ENCODE data around the gene ICA1L.

Gene ICA1L

GRCh38 chr2:202847693-202848524 is 23.7 kb downstream of the ICA1L start:
- Histone ChIP-seq H3K4ac (ENCODE audit: low read length) (no peak overlapping the region), H2BK15ac (ENCODE audit: low read length) (no peak overlapping the region), H2BK5ac (ENCODE audit: low read length) (no peak overlapping the region), H3K79me1 (ENCODE audit: low read depth, low read length) (no peaks in the 10 kb centered on the region), H2BK12ac (ENCODE audit: low read length) (no peak overlapping the region), H2BK120ac (ENCODE audit: low read depth, low read length) (no peak overlapping the region), H3K27me3 (ENCODE audit: control insufficient read depth in 3 of 3, insufficient read depth in 3 of 3, low read depth in 1 of 3, low read length in 3 of 3) (peaks cover 0 to 2% (median 0%) of the 10 kb centered on the region in 3 experiments), H2AK5ac (ENCODE audit: low read depth, low read length) (no peak overlapping the region), H3K27ac (replicated peaks; ENCODE audit: low read length) (no peak overlapping the region), H3K4me3 (ENCODE audit: low read length in 2 of 2) (no peak overlapping the region), H3K36me3 (replicated peaks in 1 of 2; ENCODE audit: control insufficient read depth in 2 of 2, insufficient read depth in 2 of 2, low read length in 2 of 2) (peaks cover 0 to 3% of the 10 kb centered on the region in 2 donors), H3K14ac (ENCODE audit: low read length) (no peak overlapping the region), H3K4me1 (ENCODE audit: control insufficient read depth in 2 of 2, insufficient read depth in 1 of 2, low read depth in 1 of 2, low read length in 2 of 2) (no peaks in the 10 kb centered on the region), H4K8ac (ENCODE audit: low read depth, low read length) (no peak overlapping the region), H3K23ac (ENCODE audit: low read depth, low read length, poor library complexity) (no peak overlapping the region), H2AFZ (ENCODE audit: low read length) (no peak overlapping the region), H4K91ac (ENCODE audit: low read depth, low read length, poor library complexity) (no peak overlapping the region), H3K18ac (ENCODE audit: low read length) (no peak overlapping the region), H3K4me2 (ENCODE audit: insufficient read depth, low read length, poor library complexity, severe bottlenecking) (no peak overlapping the region), H3K9me3 (replicated peaks in 1 of 2; ENCODE audit: control insufficient read depth in 2 of 2, insufficient read depth in 1 of 2, low read depth in 1 of 2, low read length in 2 of 2) (peaks cover 3 to 6% of the 10 kb centered on the region in 2 donors), H3K9ac (ENCODE audit: low read depth, low read length, poor library complexity) (no peak overlapping the region)
- DNase-seq (ENCODE audit: low spot score): no peak
- WGBS, 2 donors (ENCODE audit: extremely low coverage in 2 of 2, insufficient read length in 2 of 2, insufficient replicate concordance in 1 of 2): no CpG with 5 or more reads among the region's 9 CpGs

DNA sequence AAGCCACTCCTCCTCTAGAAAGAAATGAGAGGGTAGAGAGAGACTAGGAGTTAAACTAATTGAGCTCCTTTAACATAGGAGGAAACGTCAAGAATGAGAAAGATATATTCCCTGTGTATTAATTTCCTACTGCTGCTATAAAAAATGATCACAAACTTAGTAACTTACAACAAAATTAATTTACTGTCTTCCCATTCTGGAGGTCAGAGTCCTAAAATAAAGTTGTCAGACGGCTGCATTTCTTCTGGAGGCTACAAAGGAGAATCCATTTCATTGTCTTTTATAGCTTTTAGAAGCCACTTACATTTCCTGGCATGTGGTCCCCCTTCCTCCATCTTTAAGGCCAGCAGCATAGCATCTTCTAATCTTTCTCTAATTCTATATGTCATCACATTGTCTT is 26.9 kb downstream of the ICA1L start:
- H3K4me1 ChIP-seq (ENCODE audit: control insufficient read depth in 2 of 2, insufficient read depth in 1 of 2, low read depth in 1 of 2, low read length in 2 of 2): no peaks in the 10 kb centered on the region
- no peak overlapping the region for H3K4ac ChIP-seq (ENCODE audit: low read length)
- H2BK12ac ChIP-seq (ENCODE audit: low read length): no peak overlapping the region
- H3K4me3 ChIP-seq (ENCODE audit: low read length in 2 of 2): no peak overlapping the region
- no CpG with 5 or more reads among the region's 2 CpGs for whole genome bisulfite sequencing, 2 donors (ENCODE audit: extremely low coverage in 2 of 2, insufficient read length in 2 of 2, insufficient replicate concordance in 1 of 2)
- peaks cover 6 to 11% of the 10 kb centered on the region in 2 donors for H3K9me3 ChIP-seq (replicated peaks in 1 of 2; ENCODE audit: control insufficient read depth in 2 of 2, insufficient read depth in 1 of 2, low read depth in 1 of 2, low read length in 2 of 2)
- H3K9ac ChIP-seq (ENCODE audit: low read depth, low read length, poor library complexity): no peak overlapping the region
- H3K27ac ChIP-seq (replicated peaks; ENCODE audit: low read length): no peak overlapping the region
- no peak for DNase-seq (ENCODE audit: low spot score)
- no peak overlapping the region for H3K18ac ChIP-seq (ENCODE audit: low read length)
- no peak overlapping the region for H4K91ac ChIP-seq (ENCODE audit: low read depth, low read length, poor library complexity)
- H2BK15ac ChIP-seq (ENCODE audit: low read length): no peak overlapping the region
- H4K8ac ChIP-seq (ENCODE audit: low read depth, low read length): no peak overlapping the region
- no peaks in the 10 kb centered on the region for H3K79me1 ChIP-seq (ENCODE audit: low read depth, low read length)
- peaks cover 0 to 3% of the 10 kb centered on the region in 2 donors for H3K36me3 ChIP-seq (replicated peaks in 1 of 2; ENCODE audit: control insufficient read depth in 2 of 2, insufficient read depth in 2 of 2, low read length in 2 of 2)
- H3K4me2 ChIP-seq (ENCODE audit: insufficient read depth, low read length, poor library complexity, severe bottlenecking): no peak overlapping the region
- H2BK5ac ChIP-seq (ENCODE audit: low read length): no peak overlapping the region
- no peak overlapping the region for H2BK120ac ChIP-seq (ENCODE audit: low read depth, low read length)
- no peak overlapping the region for H2AFZ ChIP-seq (ENCODE audit: low read length)
- H3K14ac ChIP-seq (ENCODE audit: low read length): no peak overlapping the region
- peaks cover 0 to 2% (median 0%) of the 10 kb centered on the region in 3 experiments for H3K27me3 ChIP-seq (ENCODE audit: control insufficient read depth in 3 of 3, insufficient read depth in 3 of 3, low read depth in 1 of 3, low read length in 3 of 3)
- H3K23ac ChIP-seq (ENCODE audit: low read depth, low read length, poor library complexity): no peak overlapping the region
- H2AK5ac ChIP-seq (ENCODE audit: low read depth, low read length): no peak overlapping the region

GRCh38 chr2:202842690-202843089 is 28.9 kb downstream of the ICA1L start:
- Histone ChIP-seq H3K27me3 (ENCODE audit: control insufficient read depth in 3 of 3, insufficient read depth in 3 of 3, low read depth in 1 of 3, low read length in 3 of 3) (peaks cover 0 to 2% (median 0%) of the 10 kb centered on the region in 3 experiments), H3K9me3 (replicated peaks in 1 of 2; ENCODE audit: control insufficient read depth in 2 of 2, insufficient read depth in 1 of 2, low read depth in 1 of 2, low read length in 2 of 2) (peaks cover 6 to 11% of the 10 kb centered on the region in 2 donors), H2AK5ac (ENCODE audit: low read depth, low read length) (no peak overlapping the region), H2BK15ac (ENCODE audit: low read length) (no peak overlapping the region), H3K27ac (replicated peaks; ENCODE audit: low read length) (no peak overlapping the region), H2AFZ (ENCODE audit: low read length) (no peak overlapping the region), H3K14ac (ENCODE audit: low read length) (no peak overlapping the region), H3K4me3 (ENCODE audit: low read length in 2 of 2) (no peak overlapping the region), H4K91ac (ENCODE audit: low read depth, low read length, poor library complexity) (no peak overlapping the region), H3K4me2 (ENCODE audit: insufficient read depth, low read length, poor library complexity, severe bottlenecking) (no peak overlapping the region), H4K8ac (ENCODE audit: low read depth, low read length) (no peak overlapping the region), H3K18ac (ENCODE audit: low read length) (no peak overlapping the region), H2BK12ac (ENCODE audit: low read length) (no peak overlapping the region), H3K4me1 (ENCODE audit: control insufficient read depth in 2 of 2, insufficient read depth in 1 of 2, low read depth in 1 of 2, low read length in 2 of 2) (no peaks in the 10 kb centered on the region), H3K36me3 (replicated peaks in 1 of 2; ENCODE audit: control insufficient read depth in 2 of 2, insufficient read depth in 2 of 2, low read length in 2 of 2) (peaks cover 0 to 3% of the 10 kb centered on the region in 2 donors), H2BK5ac (ENCODE audit: low read length) (no peak overlapping the region), H3K23ac (ENCODE audit: low read depth, low read length, poor library complexity) (no peak overlapping the region), H3K9ac (ENCODE audit: low read depth, low read length, poor library complexity) (no peak overlapping the region), H3K4ac (ENCODE audit: low read length) (no peak overlapping the region), H3K79me1 (ENCODE audit: low read depth, low read length) (no peaks in the 10 kb centered on the region), H2BK120ac (ENCODE audit: low read depth, low read length) (no peak overlapping the region)
- no peak for DNase-seq (ENCODE audit: low spot score)

DNA sequence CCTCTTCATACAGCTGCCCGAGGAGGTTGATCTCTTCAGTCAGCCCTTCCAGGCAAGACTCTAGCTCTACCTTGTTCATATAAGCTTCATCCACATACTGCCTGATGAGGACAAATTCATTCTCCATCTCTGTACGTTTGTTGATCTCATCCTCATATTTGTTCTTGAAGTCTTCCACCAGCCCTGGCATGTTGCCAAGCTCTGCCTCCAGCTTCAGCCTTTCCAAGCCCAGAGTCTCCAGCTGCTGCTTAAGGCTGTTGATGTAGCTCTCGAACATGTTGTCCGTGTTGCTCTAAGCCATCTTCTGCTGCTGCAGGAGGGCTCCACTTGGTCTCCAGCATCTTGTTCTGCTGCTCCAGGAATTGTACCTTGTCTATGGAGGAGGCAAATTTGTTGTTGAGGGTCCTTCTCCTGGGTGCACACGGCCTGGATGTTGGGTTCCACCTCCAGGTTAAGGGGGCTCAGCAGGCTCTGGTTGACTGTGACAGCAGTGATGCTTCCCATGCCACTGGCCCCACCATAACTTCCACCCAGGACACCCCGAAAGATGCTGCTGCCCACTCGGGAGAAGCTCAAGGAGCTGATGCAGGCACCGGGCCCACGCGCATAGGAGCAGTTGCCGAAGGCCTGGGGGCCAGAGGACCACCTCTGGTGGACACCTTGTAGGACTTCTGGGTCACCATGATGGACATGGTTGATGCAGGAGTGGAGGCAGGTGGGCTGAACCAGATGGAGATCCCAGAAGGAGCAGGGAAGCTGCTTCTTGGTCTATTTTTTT is 30.3 kb downstream of the ICA1L start:
- peaks cover 6 to 11% of the 10 kb centered on the region in 2 donors for H3K9me3 ChIP-seq (replicated peaks in 1 of 2; ENCODE audit: control insufficient read depth in 2 of 2, insufficient read depth in 1 of 2, low read depth in 1 of 2, low read length in 2 of 2)
- no peak overlapping the region for H3K4me3 ChIP-seq (ENCODE audit: low read length in 2 of 2)
- H3K27me3 ChIP-seq (ENCODE audit: control insufficient read depth in 3 of 3, insufficient read depth in 3 of 3, low read depth in 1 of 3, low read length in 3 of 3): peaks cover 0 to 2% (median 0%) of the 10 kb centered on the region in 3 experiments
- no peak overlapping the region for H2BK12ac ChIP-seq (ENCODE audit: low read length)
- H3K36me3 ChIP-seq (replicated peaks in 1 of 2; ENCODE audit: control insufficient read depth in 2 of 2, insufficient read depth in 2 of 2, low read length in 2 of 2): peaks cover 0 to 3% of the 10 kb centered on the region in 2 donors
- no peak overlapping the region for H3K23ac ChIP-seq (ENCODE audit: low read depth, low read length, poor library complexity)
- H2BK120ac ChIP-seq (ENCODE audit: low read depth, low read length): no peak overlapping the region
- no CpG with 5 or more reads among the region's 11 CpGs for WGBS, 2 donors (ENCODE audit: extremely low coverage in 2 of 2, insufficient read length in 2 of 2, insufficient replicate concordance in 1 of 2)
- H4K91ac ChIP-seq (ENCODE audit: low read depth, low read length, poor library complexity): no peak overlapping the region
- H2BK15ac ChIP-seq (ENCODE audit: low read length): no peak overlapping the region
- DNase-seq (ENCODE audit: low spot score): no peak
- H2AK5ac ChIP-seq (ENCODE audit: low read depth, low read length): no peak overlapping the region
- no peaks in the 10 kb centered on the region for H3K79me1 ChIP-seq (ENCODE audit: low read depth, low read length)
- no peak overlapping the region for H2BK5ac ChIP-seq (ENCODE audit: low read length)
- no peak overlapping the region for H3K27ac ChIP-seq (replicated peaks; ENCODE audit: low read length)
- no peak overlapping the region for H3K18ac ChIP-seq (ENCODE audit: low read length)
- H3K4me2 ChIP-seq (ENCODE audit: insufficient read depth, low read length, poor library complexity, severe bottlenecking): no peak overlapping the region
- no peak overlapping the region for H3K9ac ChIP-seq (ENCODE audit: low read depth, low read length, poor library complexity)
- no peaks in the 10 kb centered on the region for H3K4me1 ChIP-seq (ENCODE audit: control insufficient read depth in 2 of 2, insufficient read depth in 1 of 2, low read depth in 1 of 2, low read length in 2 of 2)
- no peak overlapping the region for H3K4ac ChIP-seq (ENCODE audit: low read length)
- H4K8ac ChIP-seq (ENCODE audit: low read depth, low read length): no peak overlapping the region
- H3K14ac ChIP-seq (ENCODE audit: low read length): no peak overlapping the region
- H2AFZ ChIP-seq (ENCODE audit: low read length): no peak overlapping the region
